Liver (tissue), 3 donors: ENCODE data around the gene PCNA.
A peak's percentile ranks its signal among the peaks of the same experiment; 100 is the strongest.

ENCODE experiments used
- CTCF ChIP-seq: fragments of 150-350 bp; IDR thresholded peaks from 2 replicates; pipeline ENCODE4 v1.5.1; 2017; ENCODE audit warnings: improper control_type of control experiment, low read depth, low read length; ENCODE audit not compliant: missing input control
- TAF1 ChIP-seq: conservative IDR thresholded peaks from 2 replicates; pipeline ENCODE4 v1.6.1; 2016; ENCODE audit warnings: antibody characterized with exemption, mild to moderate bottlenecking
- TF ChIP-seq, protein P1 (sequence below): IDR thresholded peaks from 2 replicates; pipeline ENCODE4 v1.6.1; 2016; ENCODE audit warnings: antibody characterized with exemption, mild to moderate bottlenecking
- donor health status: healthy.
- donor health status: healthy.

DNA sequence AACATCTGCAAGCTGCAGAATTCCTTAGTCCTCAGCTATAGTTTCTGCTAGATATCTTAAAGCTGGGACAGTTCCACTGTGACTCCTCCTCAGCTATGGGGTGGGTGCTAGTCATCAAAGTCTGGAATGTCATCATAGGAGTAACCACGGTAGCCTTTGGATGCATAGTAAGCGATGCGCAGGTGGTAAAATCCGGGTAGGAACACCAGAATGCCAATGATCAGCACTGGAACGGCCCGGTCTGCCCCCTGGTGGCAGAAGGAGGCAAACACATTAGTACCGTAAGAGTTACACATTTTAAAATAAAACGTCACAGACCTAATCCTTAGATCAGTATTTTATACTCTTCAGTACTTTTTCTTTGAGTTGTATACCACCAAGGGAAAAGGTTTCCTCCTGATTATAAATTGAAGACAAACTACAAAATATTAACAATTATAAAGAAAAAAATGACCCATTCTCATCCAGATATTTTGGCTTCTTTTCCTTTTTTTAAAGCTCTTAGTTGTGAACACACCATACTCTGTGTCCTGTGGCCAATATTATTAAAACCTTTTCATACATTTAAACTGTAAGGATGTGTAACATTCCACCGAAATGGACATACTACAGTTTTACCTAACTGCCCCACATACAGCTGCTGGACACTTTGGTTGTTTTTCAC, 18.9 kb downstream of the PCNA start:
- TF ChIP-seq CTCF (peak; percentile 87), TAF1 (no peak)
- TF ChIP-seq, protein P1, sequence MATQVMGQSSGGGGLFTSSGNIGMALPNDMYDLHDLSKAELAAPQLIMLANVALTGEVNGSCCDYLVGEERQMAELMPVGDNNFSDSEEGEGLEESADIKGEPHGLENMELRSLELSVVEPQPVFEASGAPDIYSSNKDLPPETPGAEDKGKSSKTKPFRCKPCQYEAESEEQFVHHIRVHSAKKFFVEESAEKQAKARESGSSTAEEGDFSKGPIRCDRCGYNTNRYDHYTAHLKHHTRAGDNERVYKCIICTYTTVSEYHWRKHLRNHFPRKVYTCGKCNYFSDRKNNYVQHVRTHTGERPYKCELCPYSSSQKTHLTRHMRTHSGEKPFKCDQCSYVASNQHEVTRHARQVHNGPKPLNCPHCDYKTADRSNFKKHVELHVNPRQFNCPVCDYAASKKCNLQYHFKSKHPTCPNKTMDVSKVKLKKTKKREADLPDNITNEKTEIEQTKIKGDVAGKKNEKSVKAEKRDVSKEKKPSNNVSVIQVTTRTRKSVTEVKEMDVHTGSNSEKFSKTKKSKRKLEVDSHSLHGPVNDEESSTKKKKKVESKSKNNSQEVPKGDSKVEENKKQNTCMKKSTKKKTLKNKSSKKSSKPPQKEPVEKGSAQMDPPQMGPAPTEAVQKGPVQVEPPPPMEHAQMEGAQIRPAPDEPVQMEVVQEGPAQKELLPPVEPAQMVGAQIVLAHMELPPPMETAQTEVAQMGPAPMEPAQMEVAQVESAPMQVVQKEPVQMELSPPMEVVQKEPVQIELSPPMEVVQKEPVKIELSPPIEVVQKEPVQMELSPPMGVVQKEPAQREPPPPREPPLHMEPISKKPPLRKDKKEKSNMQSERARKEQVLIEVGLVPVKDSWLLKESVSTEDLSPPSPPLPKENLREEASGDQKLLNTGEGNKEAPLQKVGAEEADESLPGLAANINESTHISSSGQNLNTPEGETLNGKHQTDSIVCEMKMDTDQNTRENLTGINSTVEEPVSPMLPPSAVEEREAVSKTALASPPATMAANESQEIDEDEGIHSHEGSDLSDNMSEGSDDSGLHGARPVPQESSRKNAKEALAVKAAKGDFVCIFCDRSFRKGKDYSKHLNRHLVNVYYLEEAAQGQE: no peak
